Measurements from ENCODE around the gene DMXL1.

Gene DMXL1

GRCh38 chr5:119270960-119271757, 200.3 kb downstream of the DMXL1 start:
- DNase-seq: no peak

GRCh38 chr5:119271758-119272730, 201.2 kb downstream of the DMXL1 start:
- DNase-seq: peak; percentile 53

- DNase-seq: peak; percentile 52
Observed at GRCh38 chr5:119273391-119273839, 202.5 kb downstream of the DMXL1 start.

DNA sequence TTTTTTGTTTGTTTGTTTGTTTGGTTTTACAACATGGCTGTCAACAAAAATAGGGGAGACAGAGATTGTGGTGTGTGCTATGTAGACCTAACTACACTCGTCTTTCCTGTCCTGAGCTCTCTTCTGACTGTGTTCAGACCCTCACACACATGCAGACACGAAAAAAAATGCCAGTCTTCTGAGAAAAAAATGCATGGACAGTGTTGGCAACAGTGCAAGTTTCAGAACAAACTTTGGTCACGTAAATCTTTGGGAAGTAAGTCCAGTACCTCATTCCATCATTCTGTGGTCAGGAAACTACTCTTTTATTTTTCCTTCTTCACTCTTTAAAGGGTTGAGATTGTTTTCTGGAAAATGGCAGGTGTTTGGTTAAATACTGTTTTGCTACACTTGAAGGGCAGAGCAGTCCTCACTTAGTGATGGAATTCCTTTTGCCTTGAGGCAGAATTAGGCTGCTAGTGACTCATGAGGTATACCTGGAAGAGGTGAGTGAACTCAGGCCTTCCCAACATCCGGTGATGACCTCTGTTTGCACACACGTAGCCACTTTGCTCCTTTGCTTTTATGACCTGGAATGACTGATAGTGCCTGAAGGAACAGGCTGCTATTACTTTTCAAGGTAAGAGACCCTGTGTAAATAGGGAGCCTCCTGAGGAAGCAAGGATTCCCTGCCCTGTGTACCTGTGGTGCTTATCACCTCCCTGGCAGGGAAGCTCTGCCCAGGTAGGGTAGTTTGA, 203.3 kb downstream of the DMXL1 start:
- no peak for DNase-seq

DNA sequence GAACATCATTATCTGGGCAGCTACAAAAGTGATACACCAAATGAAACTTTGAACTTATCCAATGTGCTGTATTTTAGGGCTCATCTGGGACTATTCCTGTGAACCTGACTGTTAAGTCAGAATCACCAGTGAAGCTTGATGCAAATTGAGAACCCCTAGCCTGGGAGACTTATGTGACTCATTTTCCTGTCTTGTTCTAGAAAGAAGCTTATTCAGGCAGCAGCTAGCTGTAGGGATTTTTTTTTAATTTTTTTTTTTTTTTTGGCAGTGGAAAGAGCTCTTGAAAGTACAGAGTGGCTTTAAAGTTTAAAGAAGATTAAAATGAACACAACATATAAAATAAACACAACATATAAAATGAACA, 203.9 kb downstream of the DMXL1 start:
- DNase-seq: peak; percentile 65

DNA sequence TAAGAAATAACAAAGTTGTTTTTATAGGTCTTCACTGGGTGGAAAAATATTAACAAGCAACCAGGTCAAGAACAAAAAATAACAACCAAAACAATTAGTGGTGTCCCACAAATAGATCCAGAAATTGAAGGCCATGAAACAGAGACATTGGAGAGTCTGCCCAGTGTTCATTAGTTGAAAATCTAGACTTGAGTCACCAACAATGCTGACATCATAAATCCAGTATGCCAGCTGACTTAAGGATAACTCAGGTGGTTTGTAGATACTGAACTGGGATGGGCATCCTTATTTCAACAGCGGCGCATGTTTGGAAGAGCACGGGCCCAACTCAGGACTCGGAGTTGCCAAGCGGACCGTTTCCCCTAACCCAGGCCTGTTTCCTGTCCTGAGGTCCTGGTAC, 204.3 kb downstream of the DMXL1 start:
- DNase-seq: no peak

GRCh38 chr5:119275601-119276173, 204.8 kb downstream of the DMXL1 start:
- DNase-seq: no peak

DNA sequence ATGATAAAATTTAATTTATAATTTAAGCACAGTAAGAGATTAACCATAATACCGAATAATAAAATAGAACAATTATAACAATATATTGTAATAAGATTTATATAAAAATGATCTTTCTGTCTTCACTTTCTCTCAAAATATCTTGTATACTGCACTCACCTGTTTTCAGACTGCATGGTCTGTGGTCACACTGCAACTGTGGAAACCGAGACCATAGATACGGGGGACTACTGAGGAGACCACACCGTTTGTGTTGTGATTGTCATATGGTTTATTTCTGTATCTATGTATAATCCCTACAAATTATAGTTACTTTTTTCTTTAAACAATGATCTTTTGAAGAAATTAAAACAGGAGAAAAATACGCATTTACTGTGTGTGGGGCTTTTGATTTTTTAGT, 206.1 kb downstream of the DMXL1 start:
- DNase-seq: no peak

DNA sequence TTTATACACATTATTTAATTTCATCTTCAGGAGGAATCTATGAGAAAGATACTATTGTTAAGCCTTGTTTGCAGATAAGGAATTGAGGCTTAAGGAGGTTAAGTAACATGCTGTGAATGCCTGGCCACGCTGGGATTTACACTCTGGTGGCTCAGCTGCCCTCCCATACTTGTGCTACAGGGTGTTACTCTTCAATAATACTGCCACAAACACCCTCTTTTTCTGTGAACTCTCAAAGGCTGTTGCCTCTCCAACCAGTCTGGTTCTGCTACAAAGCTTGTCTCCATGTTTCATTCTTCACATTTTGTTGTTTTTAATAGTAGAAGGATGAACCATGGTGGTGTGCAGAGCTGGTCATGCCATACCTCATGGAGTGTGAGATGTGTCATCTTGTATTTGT, 208.2 kb downstream of the DMXL1 start:
- DNase-seq: no peak

GRCh38 chr5:119280380-119280779, 209.5 kb downstream of the DMXL1 start:
- no peak for DNase-seq

DNA sequence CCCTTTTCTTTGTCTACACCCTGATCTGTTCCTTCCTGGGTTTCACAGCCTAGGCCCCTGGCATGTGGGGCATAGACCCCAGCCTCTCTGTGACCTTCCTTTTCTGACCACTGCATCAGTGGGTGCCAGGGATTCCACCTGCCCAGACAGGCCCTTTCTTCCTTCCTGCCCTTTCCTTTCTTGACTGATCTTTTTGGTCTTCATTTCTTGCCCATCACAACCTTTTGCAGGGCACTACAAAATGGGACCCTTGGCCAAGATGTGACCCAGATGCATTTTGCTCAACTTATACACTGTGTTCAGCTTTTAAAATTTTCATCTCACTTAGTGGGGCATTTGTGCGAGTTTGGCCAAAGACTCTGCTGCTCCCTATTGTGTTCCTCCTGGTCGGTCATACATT, 211.7 kb downstream of the DMXL1 start:
- DNase-seq: no peak

GRCh38 chr5:119284031-119284430, 213.1 kb downstream of the DMXL1 start:
- DNase-seq: no peak

- no peak for DNase-seq
Observed at GRCh38 chr5:119285070-119285916, 214.4 kb downstream of the DMXL1 start.

DNA sequence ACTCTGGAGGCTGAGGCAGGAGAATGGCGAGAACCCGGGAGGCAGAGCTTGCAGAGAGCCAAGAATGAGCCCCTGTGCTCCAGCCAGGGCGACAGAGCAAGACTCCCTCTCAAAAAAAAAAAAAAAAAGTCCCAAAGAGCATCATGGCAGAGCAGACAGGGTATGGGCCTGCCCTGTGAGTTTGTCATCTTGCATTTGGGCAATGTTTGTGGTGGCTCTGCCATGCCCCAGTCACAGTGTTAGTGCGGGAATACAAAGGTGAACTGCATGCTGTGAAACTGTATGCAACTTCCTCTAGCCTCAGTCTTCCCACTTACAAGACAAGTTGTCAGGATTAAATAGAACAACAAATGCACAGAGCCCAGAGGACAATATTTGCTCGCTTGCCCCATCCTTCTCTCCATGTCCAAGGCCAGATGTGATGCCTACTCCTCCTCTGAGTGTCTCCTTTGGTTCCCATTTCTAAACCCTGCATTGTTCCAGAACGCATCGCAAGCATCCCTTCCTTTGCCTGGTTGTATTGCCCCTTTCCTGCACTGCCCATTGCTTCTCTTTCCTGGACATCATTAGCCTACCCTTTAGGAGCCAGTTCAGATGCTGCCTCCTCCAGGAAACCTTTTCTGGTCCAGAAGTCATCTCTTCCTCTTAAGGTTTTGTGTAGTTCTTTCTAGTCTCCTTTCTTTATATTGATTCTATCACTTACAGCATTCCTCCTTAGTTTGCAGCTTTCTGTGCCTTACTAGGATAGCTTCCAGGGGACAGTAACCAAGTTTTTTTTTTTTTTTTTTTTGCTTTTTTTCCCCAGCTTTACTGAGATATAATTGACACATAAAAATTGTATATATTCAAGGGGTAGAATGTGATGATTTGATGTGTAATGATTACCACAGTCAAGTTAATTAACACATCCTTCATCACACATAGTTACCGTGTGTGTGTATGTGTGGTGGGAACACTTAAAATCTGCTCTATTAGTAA, 215.9 kb downstream of the DMXL1 start:
- DNase-seq: no peak

DNA sequence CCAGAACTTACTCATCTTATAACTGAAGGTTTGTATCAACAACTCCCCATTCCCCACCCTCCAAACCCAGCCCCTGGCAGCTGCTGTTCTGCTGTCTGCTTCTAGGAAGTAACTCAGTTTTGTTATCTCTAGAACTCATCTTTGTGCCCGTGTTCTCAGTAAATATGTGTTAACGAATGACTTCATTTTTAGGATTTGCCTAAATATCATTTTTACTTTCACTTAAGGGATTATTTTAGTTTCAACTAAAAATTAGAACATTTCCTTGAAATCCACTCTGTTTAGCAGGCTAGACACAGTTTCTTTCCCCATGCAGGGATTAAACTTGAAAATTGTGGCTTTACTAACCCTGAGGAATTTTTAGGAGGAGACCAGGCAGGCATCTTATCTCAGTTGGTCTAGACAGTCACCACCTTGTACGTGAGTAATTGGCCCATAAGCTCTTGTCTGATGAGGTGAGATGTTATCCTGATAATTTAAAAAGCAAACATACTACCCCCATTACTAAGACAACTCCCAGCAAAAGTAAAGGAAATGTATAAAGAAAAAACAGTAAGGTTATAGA, 216.7 kb downstream of the DMXL1 start:
- peak; percentile 75 for DNase-seq

GRCh38 chr5:119288379-119289033, 217.6 kb downstream of the DMXL1 start:
- no peak for DNase-seq

DNA sequence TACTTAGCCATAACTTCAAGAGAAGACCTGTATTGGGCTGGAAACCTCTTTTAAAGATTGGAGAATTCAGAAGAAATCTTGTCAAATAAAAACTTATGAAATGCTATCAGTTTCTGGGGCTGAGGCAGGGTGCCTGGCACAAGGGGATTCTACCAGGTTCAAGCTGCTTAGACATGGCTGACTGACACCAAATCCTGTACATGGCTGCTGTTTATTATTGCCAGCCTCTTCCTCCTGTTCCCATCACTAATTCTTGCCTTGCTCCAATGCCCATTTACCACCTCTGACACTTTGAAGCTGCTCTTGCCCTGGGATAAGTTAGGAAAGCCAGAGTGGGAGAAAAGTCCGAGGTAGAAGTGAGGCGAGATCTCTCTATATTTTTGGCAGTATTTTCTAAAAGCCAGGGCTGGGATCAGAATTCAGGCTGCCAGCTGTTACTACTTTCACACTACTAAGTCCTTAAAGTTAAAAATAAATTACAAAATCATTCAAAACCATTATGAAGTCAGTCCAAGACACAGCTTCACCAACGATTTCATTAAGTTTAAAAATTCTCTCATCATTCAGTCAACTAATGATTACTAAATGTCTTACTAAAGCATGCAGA, 218.7 kb downstream of the DMXL1 start:
- DNase-seq: no peak

DNA sequence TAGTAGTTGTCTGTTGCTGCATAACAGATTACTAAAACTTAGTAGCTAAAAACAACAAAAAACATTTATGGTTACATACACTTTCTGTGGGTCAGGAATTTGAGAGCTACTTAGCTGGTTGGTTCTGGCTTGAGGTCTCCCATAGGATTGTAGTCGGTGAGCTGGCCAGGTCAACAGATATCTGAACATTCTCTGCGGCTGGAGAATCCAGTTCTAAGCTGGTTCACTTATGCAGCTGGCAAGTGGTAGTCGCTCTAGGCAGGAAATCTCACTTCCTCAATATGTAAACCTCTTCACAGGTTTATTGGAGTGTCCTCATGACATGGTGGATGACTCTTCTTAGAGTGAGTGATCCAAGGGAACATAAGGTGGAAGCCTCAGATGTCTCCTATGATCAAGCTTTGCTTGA, 219.3 kb downstream of the DMXL1 start:
- peak; percentile 41 for DNase-seq

DNA sequence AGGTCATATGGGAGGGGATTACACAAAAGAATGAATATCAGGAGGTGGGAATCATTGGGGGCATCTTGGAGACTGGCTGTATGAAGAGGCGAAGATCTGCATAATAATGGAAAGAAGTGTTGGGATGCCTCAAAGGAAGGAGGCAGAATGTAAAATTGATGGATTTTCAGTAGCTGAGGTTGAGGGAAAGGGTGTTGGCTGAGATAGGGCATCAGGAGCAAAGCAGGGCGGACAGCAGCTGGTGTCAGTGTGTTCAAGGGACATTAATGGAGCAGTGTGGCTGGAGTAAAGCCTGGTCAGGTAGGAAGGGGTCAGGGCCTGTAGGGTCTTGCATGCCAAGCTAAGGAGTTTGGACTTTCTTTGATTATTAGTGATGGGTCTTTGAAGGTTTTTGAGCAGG, 219.7 kb downstream of the DMXL1 start:
- DNase-seq: no peak

All from CD4-positive, alpha-beta T cell treated with Interleukin-17A for 1 hour (primary cell).